Activated naive CD4-positive, alpha-beta T cell treated with anti-CD3 and anti-CD28 coated beads, Interleukin-2, amount 50 U/mL, for 24 hours (primary cell): Measurements from ENCODE around the gene LRPPRC.
"Not testable (repeated sequence)": the region's sequence is repeated elsewhere in the genome, so short reads cannot be mapped to it uniquely, and the experiment has no call there.

Source experiments
- H3K27ac Mint-ChIP-seq: one replicate; pipeline ENCODE4 v1.8.0; 2021; ENCODE audit warnings: mild to moderate bottlenecking, mixed read lengths
- H3K27me3 Mint-ChIP-seq: one replicate; pipeline ENCODE4 v1.8.0; 2021; ENCODE audit warnings: mixed read lengths
- H3K36me3 Mint-ChIP-seq: one replicate; pipeline ENCODE4 v1.8.0; 2021; ENCODE audit warnings: mixed read lengths
- H3K4me1 Mint-ChIP-seq: one replicate; pipeline ENCODE4 v1.8.0; 2021; ENCODE audit warnings: mixed read lengths
- H3K4me3 Mint-ChIP-seq: one replicate; pipeline ENCODE4 v1.8.0; 2021; ENCODE audit warnings: mild to moderate bottlenecking, mixed read lengths
- H3K9me3 Mint-ChIP-seq: one replicate; pipeline ENCODE4 v1.8.0; 2021; ENCODE audit warnings: mixed read lengths

The LRPPRC gene

GRCh38 chr2:43943809-43944452, 51.9 kb downstream of the LRPPRC start:
- no peak overlapping the region for H3K27ac Mint-ChIP-seq
- H3K36me3 Mint-ChIP-seq: peaks cover 23% of the 10 kb centered on the region
- H3K9me3 Mint-ChIP-seq: no peaks in the 10 kb centered on the region
- no peaks in the 10 kb centered on the region for H3K27me3 Mint-ChIP-seq
- no peak overlapping the region for H3K4me3 Mint-ChIP-seq
- H3K4me1 Mint-ChIP-seq: no peaks in the 10 kb centered on the region

GRCh38 chr2:43943323-43943722, 52.5 kb downstream of the LRPPRC start:
- H3K36me3 Mint-ChIP-seq: peaks cover 21% of the 10 kb centered on the region

GRCh38 chr2:43942881-43943280, 52.9 kb downstream of the LRPPRC start:
- no peaks in the 10 kb centered on the region for H3K27me3 Mint-ChIP-seq
- H3K36me3 Mint-ChIP-seq: peaks cover 21% of the 10 kb centered on the region
- H3K4me3 Mint-ChIP-seq: no peak overlapping the region
- H3K27ac Mint-ChIP-seq: no peak overlapping the region
- H3K9me3 Mint-ChIP-seq: no peaks in the 10 kb centered on the region
- H3K4me1 Mint-ChIP-seq: no peaks in the 10 kb centered on the region

More at GRCh38 chr2:43943323-43943722, 52.5 kb downstream of the LRPPRC start:
- Mint-ChIP-seq H3K27me3 (no peaks in the 10 kb centered on the region), H3K4me3 (no peak overlapping the region), H3K4me1 (no peaks in the 10 kb centered on the region), H3K27ac (no peak overlapping the region), H3K9me3 (no peaks in the 10 kb centered on the region)

GRCh38 chr2:43941966-43942365, 53.8 kb downstream of the LRPPRC start:
- Mint-ChIP-seq H3K4me3 (no peak overlapping the region), H3K4me1 (no peaks in the 10 kb centered on the region), H3K9me3 (no peaks in the 10 kb centered on the region), H3K36me3 (peaks cover 19% of the 10 kb centered on the region), H3K27ac (no peak overlapping the region), H3K27me3 (no peaks in the 10 kb centered on the region)

- Mint-ChIP-seq H3K27me3 (no peaks in the 10 kb centered on the region), H3K4me3 (no peak overlapping the region), H3K36me3 (peaks cover 17% of the 10 kb centered on the region), H3K9me3 (no peaks in the 10 kb centered on the region), H3K4me1 (no peaks in the 10 kb centered on the region), H3K27ac (no peak overlapping the region)
Measured at GRCh38 chr2:43941359-43941758, 54.4 kb downstream of the LRPPRC start.

GRCh38 chr2:43939695-43940256, 56.0 kb downstream of the LRPPRC start:
- H3K4me1 Mint-ChIP-seq: peaks cover 1% of the 10 kb centered on the region
- no peak overlapping the region for H3K4me3 Mint-ChIP-seq
- H3K36me3 Mint-ChIP-seq: peaks cover 11% of the 10 kb centered on the region
- H3K27ac Mint-ChIP-seq: no peak overlapping the region
- H3K27me3 Mint-ChIP-seq: no peaks in the 10 kb centered on the region
- no peaks in the 10 kb centered on the region for H3K9me3 Mint-ChIP-seq

GRCh38 chr2:43937269-43937820, 58.4 kb downstream of the LRPPRC start:
- peaks cover 15% of the 10 kb centered on the region for H3K4me1 Mint-ChIP-seq
- peaks cover 17% of the 10 kb centered on the region for H3K36me3 Mint-ChIP-seq
- no peaks in the 10 kb centered on the region for H3K9me3 Mint-ChIP-seq
- H3K27me3 Mint-ChIP-seq: no peaks in the 10 kb centered on the region
- H3K27ac Mint-ChIP-seq: peak overlapping the region; percentile 6
- no peak overlapping the region for H3K4me3 Mint-ChIP-seq

- H3K27me3 Mint-ChIP-seq: no peaks in the 10 kb centered on the region
- H3K9me3 Mint-ChIP-seq: no peaks in the 10 kb centered on the region
- H3K36me3 Mint-ChIP-seq: peaks cover 20% of the 10 kb centered on the region
- H3K4me1 Mint-ChIP-seq: peaks cover 20% of the 10 kb centered on the region
- H3K4me3 Mint-ChIP-seq: peak overlapping the region; percentile 36
- no peak overlapping the region for H3K27ac Mint-ChIP-seq
Measured at GRCh38 chr2:43934567-43934966, 61.2 kb downstream of the LRPPRC start.

- H3K4me3 Mint-ChIP-seq: no peak overlapping the region
- H3K27ac Mint-ChIP-seq: no peak overlapping the region
- H3K27me3 Mint-ChIP-seq: no peaks in the 10 kb centered on the region
- H3K4me1 Mint-ChIP-seq: peaks cover 20% of the 10 kb centered on the region
- no peaks in the 10 kb centered on the region for H3K9me3 Mint-ChIP-seq
- H3K36me3 Mint-ChIP-seq: peaks cover 20% of the 10 kb centered on the region
Measured at GRCh38 chr2:43931293-43931692, 64.5 kb downstream of the LRPPRC start.

- Mint-ChIP-seq H3K27ac (peak overlapping the region; percentile 23), H3K9me3 (no peaks in the 10 kb centered on the region), H3K4me1 (peaks cover 5% of the 10 kb centered on the region), H3K4me3 (no peak overlapping the region), H3K27me3 (no peaks in the 10 kb centered on the region), H3K36me3 (peaks cover 25% of the 10 kb centered on the region)
Measured at GRCh38 chr2:43927442-43927841, 68.3 kb downstream of the LRPPRC start.

GRCh38 chr2:43925431-43925830, 70.4 kb downstream of the LRPPRC start:
- H3K4me1 Mint-ChIP-seq: peaks cover 4% of the 10 kb centered on the region
- no peaks in the 10 kb centered on the region for H3K27me3 Mint-ChIP-seq
- H3K36me3 Mint-ChIP-seq: peaks cover 23% of the 10 kb centered on the region
- no peaks in the 10 kb centered on the region for H3K9me3 Mint-ChIP-seq
- H3K4me3 Mint-ChIP-seq: no peak overlapping the region
- no peak overlapping the region for H3K27ac Mint-ChIP-seq

- no peaks in the 10 kb centered on the region for H3K4me1 Mint-ChIP-seq
- no peak overlapping the region for H3K4me3 Mint-ChIP-seq
- H3K27ac Mint-ChIP-seq: no peak overlapping the region
- H3K27me3 Mint-ChIP-seq: no peaks in the 10 kb centered on the region
- no peaks in the 10 kb centered on the region for H3K9me3 Mint-ChIP-seq
- peaks cover 18% of the 10 kb centered on the region for H3K36me3 Mint-ChIP-seq
Measured at GRCh38 chr2:43924463-43924862, 71.3 kb downstream of the LRPPRC start.

GRCh38 chr2:43911136-43911790, 84.5 kb downstream of the LRPPRC start:
- peaks cover 28% of the 10 kb centered on the region for H3K36me3 Mint-ChIP-seq
- not testable (repeated sequence) for H3K27ac Mint-ChIP-seq, H3K27me3 Mint-ChIP-seq, H3K9me3 Mint-ChIP-seq, H3K4me3 Mint-ChIP-seq, H3K4me1 Mint-ChIP-seq

GRCh38 chr2:43906448-43907109, 89.2 kb downstream of the LRPPRC start:
- H3K36me3 Mint-ChIP-seq: peaks cover 27% of the 10 kb centered on the region
- no peak overlapping the region for H3K27ac Mint-ChIP-seq
- no peak overlapping the region for H3K4me3 Mint-ChIP-seq

GRCh38 chr2:43905871-43906270, 89.9 kb downstream of the LRPPRC start:
- Mint-ChIP-seq H3K27ac (no peak overlapping the region), H3K4me1 (peaks cover 4% of the 10 kb centered on the region), H3K36me3 (peaks cover 25% of the 10 kb centered on the region), H3K9me3 (no peaks in the 10 kb centered on the region), H3K27me3 (no peaks in the 10 kb centered on the region), H3K4me3 (no peak overlapping the region)

More at GRCh38 chr2:43906448-43907109, 89.2 kb downstream of the LRPPRC start:
- Mint-ChIP-seq H3K27me3 (no peaks in the 10 kb centered on the region), H3K4me1 (peaks cover 4% of the 10 kb centered on the region), H3K9me3 (no peaks in the 10 kb centered on the region)

GRCh38 chr2:43905371-43905803, 90.4 kb downstream of the LRPPRC start:
- H3K36me3 Mint-ChIP-seq: peaks cover 25% of the 10 kb centered on the region
- no peak overlapping the region for H3K27ac Mint-ChIP-seq

More at GRCh38 chr2:43905371-43905803, 90.4 kb downstream of the LRPPRC start:
- Mint-ChIP-seq H3K9me3 (no peaks in the 10 kb centered on the region), H3K4me1 (peaks cover 4% of the 10 kb centered on the region), H3K4me3 (no peak overlapping the region), H3K27me3 (no peaks in the 10 kb centered on the region)
